ENCODE data around the gene ABCA5.
A peak's percentile ranks its signal among the peaks of the same experiment; 100 is the strongest.

The ABCA5 gene

DNA sequence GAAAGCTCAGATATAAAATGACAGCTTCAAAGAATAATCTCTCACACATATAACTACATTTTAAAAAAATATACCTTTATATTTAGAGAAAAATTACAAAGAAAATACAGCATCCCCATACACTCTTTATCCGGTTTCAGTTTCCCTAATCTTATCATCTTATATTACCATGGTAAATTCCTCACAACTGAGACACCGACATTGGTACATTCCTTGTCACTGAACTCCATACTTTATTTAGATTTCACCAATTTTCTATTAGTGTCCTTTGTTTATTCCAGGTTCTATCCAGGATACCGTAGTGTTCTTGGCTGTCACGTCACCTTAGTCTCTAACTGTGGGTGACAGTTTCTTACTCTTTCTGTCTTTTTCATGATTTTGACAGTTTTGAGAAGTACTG, 76.3 kb downstream of the ABCA5 start:
- no peak for DNase-seq (ENCODE audit: low spot score)

DNA sequence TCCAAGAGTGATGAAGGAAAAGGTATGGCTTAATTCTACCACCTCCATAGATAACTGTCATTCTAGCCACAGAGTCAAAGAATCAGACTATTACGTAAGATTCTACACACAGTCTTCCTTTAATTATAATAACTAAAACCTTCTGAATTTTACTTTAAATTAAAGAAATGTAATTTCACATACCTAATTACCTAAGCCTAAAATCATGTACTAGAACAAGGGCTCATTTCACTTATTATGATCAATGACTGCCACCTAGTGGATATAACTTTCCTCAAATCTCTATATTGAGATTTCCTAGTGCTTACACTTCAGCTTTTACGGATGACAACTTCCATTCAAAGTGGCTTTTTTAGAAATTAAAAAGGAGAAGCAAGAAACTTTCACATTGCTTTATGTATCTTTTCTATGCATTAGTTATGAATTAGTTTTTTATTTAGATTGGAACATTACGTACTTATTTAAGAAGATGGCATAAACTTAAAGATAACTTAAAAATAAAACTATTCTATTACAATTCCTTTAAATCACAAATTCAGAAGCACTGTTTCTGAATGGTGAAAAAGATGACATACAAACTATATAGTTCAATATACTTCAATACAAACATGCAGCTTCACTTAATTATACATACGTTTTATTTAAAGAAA, 80.1 kb downstream of the ABCA5 start:
- peak; percentile 40 for DNase-seq (ENCODE audit: low spot score)

DNA sequence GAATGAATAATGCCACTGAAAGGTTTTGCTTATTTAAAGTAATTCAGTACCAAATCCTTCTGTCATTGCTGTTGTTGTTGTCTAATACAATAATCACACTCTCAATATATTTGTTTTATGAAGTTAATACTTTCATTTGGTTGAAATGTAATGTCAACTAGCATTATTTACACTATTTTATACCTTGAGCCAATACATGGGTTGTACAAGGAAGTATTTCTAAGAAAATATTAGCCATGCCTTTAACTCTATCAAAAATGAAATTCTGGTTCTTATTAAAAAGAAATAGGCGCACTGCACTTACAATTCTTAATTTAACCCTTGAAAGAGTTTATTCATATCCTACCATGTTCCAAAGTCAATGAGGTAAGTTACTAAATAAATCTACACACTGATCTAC, 80.7 kb downstream of the ABCA5 start:
- DNase-seq (ENCODE audit: low spot score), result no peak

DNA sequence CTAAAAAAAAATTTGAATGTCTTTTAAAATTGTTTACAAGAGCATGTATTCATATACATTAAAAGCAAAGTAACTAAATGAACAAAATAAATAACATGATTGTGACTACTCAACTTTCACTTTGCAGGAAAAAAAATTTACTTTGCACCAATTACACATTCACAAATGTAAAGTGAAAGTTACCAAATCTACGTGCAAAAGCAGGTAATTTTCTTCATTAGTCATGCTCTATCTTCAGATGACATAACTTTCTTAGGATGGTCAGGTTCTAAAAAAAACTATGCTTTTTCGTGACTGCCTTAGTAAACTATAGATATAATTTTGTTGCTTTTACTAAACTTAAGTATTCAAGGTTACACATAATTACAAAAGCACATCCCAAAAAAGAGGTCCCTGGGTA, 81.3 kb downstream of the ABCA5 start:
- DNase-seq (ENCODE audit: low spot score), result no peak

DNA sequence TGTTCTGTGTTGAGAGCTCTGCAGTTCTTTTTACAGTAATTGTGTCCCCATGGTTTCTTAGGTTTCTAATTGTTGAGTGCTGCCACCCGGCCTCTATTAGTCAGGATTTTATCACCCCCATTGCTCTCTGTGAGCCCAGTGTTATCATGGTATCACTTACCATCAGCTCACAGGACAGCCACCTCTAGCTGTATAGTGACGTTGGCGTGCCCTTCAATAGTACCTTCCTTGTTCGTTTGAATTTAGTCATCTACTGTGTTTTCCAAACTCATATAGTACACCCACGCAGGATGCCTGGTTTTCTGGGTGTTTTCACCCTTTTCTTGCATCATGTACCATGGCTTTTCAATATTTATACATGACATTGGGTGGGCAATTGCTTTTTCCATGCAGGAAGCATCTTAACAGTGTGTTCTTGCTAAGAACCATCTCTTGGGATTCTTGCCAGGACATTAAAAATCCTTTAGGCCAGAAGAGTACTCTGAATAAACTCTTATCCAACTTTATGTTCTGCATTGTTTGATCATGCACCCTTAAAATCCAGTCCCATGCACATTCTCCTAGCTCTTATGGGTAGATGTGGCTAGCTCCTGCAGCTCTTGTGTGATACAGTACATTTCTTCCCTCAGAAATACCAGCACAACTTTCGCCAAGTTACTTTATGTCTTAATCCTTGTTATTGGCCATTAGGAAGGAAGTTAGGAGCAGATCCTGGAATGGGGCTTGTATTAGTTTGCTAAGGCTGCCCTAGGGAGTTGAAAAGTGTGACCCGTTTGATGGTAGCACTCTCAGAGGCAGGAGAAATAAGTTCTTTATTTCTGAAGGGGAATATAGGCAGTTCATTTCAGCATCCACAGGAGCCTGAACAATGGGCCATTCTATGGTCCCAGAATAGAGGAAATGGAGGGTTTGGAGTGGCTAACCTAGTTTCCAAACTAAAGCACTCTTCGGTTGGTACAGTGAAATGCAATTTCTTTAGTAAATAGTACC, 87.0 kb downstream of the ABCA5 start:
- no peak for DNase-seq (ENCODE audit: low spot score)

DNA sequence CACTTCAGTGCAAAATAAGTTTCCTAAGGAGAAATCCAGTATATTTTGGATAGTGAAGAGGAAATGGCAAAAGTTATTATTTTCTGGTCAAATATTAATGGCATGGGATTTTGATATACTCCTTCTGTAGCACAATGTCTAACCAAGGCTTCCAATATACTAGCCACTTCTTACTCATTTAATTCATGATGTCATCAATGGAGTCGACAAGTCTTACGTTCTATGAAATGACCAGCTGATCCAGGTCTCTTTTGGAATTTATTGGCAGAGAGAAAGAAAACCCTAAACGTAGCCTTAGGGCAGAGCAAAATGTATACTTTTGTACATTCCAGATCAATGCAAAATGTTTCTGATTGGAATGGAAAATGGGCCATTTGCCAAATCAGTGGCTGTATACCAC, 90.0 kb downstream of the ABCA5 start:
- no peak for DNase-seq (ENCODE audit: low spot score)

DNA sequence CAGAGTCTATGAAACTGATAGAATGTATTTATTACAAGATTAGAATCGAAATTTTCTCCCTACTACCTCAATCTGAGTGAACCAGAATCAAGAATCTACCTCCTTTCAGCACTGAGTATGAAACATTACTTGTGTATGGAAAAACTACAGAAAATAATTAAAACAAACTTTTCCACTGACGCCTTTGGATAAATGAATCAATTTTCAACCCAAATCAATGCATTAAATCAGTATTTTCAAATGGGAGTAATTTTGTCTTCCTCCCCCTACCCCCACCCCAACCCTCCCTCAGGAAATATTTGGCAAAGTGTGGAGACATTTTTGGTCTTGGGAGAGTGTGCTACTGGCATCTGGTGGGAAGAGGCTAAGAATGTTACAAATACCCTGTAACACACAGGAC, 90.5 kb downstream of the ABCA5 start:
- DNase-seq (ENCODE audit: low spot score), result no peak

DNA sequence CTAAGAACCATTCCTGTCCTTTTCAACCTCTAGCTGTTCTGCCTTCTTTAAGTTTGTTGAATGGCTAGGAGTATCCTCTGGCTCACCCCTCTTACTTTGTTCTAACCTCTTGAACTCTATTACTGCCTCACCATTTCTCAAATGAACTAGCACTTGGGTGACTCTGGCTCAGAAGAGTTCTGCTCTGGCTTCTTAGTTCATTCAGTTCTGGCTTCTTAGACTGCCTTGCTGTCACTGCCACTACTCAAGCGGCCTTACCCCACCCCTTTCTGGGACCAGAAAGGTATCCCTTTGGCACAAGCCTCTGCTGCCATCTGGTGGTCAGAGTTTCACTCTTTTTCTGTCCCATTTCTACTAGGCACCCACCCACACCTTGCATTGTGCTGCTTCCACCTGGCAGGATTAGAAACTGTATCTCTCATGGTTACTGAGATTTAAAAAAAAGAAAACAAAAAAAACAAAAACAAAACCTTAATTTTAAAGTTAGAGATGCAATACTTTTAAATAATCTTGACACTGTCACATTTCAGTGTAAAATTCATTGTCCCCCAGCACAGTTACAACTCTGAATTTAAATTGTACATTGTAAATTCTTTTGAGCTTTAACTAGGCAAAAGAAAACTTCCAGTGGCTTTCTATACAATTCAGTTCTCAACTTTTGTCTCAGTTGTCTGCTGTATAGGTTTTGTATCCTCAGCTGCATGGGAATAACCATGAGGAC, 91.4 kb downstream of the ABCA5 start:
- peak; percentile 71 for DNase-seq (ENCODE audit: low spot score)

DNA sequence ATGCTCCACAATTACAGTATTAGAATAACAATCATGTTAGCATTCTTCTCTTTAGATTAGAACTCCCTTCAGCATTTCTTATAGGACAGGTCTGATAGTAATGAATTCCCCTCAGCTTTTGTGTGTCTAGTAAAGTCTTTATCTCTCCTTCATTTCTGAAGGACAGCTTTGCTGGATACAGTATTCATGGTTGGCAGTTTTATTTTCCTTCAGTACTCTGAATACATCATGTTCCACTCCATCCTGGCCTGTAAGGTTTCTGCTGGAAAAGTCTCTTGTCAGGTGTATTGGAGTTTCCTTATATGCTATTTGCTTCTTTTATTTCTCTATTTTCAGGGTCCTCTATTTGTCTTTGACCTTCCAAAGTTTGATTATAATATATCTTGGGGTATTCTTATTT, 94.3 kb downstream of the ABCA5 start:
- DNase-seq (ENCODE audit: low spot score), result no peak

DNA sequence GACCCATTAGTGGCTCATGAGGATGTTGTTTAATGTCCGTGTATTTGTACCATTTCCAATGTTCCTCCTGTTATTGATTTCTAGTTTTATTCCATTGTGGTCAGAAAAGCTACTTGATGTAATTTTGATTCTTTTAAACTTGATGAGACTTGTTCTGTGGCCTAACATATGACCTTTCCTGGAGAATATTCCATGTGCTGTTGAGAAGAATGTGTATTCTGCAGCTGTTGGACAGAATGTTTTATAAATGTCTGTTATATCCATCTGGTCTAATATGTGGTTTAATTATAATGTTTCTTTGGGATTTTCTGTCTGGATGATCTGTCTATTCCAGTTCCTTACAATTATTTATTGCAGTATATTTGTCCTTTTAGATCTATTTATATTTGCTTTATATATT, 95.4 kb downstream of the ABCA5 start:
- no peak for DNase-seq (ENCODE audit: low spot score)

DNA sequence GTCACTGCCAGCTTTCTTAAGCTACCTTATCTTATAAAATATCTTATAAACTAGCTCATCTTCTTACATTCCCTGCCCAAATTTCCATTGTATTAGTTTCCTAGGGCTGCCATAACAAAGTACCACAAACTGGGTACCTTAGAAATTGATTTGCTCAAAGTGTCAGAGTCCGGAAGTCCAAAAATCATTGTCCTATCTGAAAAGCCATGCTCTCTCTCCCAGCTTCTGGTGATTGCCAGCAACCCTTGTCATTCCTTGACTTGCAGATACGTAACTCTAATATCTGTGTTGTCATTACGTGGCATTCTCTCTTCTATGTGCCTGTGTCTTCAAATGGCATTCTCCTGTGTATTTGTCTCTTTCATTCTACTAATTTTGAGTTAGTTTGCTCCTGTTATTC, 96.0 kb downstream of the ABCA5 start:
- DNase-seq (ENCODE audit: low spot score), result no peak

DNA sequence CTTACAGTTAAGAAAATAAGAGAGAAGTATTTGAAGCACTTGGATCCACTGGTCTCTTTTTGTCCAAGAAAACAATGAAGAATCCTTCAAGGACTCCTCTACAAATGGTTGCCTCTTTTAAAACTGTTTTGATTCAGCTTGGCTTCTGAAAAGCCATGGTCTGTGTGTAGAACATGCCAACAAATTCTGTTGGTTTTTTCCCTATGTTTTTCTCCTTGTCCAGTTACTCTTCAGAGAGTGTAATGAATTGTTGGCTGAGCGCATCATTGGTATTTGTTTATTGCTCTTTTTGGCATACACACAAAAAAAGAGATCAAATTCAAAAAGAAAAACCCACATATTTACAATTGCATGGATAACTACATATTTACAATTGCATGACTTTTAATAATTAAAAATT, 98.4 kb downstream of the ABCA5 start, which contains the start of gene ABCA10:
ABCA10 (minus strand) TSS at position 249 of the 400 bp plus-strand sequence. CDS start 3,466 bp downstream, outside the sequence.
- no peak for DNase-seq (ENCODE audit: low spot score)

DNA sequence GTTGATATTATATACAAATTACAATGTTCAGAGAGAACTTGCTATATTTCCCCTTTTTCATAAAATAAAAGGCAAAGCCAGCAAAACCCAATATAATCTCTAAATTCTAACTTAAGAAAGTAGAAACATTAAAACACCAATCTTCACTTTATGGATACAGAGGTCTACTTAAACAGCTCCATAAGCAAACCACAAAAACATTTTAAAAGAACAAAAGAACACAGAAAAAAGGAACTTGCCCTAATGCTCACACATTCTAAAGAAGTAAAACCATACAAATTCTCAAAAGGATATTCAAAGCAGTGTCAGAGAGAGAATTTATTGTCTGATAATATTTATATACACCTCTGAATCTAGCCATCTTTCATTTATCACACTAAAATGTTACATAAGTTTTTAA, 98.9 kb downstream of the ABCA5 start:
- DNase-seq (ENCODE audit: low spot score), result no peak

DNA sequence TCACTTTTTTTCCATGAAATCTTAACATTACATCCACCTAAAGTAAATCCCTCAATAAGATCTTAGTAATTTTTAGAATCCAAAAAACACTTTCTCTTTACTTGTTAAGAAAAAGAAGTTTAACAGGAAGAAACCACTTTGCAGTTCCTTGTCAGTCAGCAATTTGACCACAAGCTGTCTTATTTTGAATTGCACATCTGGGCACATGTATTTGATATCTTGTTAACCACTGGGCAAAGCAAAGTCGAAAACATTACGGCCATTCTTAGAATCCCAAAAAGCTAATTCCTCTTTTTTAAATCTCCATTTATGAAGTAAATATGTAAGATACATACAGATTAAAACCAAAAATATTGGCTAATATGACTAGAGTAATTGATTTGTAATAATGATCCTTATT, 99.4 kb downstream of the ABCA5 start:
- no peak for DNase-seq (ENCODE audit: low spot score)

DNA sequence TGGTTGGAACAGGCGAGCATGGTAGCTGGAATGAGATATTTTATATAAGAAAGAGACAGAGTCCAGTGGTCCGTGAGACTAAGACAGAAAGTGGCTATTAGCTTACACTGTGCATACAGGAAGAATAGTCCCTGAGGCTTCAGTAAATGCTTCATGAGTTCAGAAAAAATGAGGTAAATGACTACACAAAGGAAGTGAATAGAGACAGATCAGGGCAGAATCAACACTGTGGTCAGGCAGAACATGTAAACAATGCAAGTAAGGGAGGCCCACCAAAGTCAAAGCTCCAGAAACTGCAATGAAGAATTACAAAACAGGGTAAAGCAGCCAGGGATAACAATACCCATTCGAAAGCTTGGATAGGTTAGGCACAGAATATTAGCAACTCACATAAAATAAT, 103.1 kb downstream of the ABCA5 start:
- DNase-seq (ENCODE audit: low spot score), result no peak

DNA sequence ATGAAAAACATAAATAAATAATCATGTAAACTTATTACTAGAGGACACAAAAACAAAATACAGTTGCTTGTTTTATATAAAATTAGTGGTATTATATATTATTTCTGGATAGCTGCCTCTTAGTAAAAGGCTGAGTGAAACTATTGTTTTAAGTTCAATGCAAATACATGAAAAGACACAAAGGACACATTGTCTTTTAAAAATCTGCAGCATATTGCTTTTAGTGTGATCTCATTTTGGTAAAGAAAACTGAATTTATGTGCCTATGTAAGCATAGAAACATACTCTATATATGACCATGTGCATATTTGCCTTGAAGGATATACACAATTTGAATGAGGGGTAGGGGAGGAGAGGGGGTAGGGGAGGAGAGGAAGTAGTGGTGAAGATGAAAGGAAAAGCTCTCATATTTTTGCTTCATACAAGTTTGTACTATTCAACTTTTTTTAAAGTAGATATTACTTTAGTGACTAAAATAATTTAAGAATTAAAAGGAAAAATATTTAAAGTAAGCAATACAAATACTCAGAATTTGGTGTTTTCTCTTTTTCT, 104.2 kb downstream of the ABCA5 start:
- no peak for DNase-seq (ENCODE audit: low spot score)

DNA sequence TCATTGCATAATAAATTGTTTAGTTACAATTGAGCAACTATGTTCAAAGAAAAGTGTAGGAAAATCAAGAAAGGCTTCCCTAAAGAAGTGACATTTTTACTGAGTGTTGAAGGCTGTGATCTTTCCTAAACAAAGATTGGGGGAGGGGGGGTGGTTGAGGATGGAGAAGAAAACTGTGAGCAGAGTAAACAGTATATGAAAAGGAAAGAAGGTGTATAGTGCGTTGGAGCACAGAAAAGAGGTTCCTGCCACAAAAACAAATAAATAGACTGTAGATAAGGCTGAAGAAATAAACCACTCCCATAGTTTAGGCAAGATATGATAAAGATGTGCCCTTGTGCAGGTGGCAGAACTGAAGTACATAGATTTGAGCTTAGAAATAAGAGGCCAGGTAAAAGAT, 106.8 kb downstream of the ABCA5 start:
- no peak for DNase-seq (ENCODE audit: low spot score)

DNA sequence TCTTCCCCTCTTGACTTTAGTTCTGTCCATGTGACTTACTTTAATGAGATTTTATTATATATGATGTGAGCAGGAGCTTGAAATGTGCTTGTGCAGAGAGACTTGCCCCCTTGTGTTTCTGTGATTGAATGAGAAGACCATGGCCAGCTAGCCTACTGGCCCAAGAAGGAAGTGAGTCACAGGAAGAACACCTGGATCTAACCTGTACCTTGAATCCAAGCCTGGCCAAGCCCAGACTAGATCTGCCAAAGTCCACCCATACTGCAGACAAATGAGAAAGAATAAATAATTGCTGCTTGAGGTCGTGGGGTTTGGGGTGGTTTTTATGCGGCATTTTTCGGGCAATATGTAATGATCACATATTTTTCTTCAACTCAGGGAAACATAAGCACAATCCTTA, 107.9 kb downstream of the ABCA5 start:
- no peak for DNase-seq (ENCODE audit: low spot score)

DNA sequence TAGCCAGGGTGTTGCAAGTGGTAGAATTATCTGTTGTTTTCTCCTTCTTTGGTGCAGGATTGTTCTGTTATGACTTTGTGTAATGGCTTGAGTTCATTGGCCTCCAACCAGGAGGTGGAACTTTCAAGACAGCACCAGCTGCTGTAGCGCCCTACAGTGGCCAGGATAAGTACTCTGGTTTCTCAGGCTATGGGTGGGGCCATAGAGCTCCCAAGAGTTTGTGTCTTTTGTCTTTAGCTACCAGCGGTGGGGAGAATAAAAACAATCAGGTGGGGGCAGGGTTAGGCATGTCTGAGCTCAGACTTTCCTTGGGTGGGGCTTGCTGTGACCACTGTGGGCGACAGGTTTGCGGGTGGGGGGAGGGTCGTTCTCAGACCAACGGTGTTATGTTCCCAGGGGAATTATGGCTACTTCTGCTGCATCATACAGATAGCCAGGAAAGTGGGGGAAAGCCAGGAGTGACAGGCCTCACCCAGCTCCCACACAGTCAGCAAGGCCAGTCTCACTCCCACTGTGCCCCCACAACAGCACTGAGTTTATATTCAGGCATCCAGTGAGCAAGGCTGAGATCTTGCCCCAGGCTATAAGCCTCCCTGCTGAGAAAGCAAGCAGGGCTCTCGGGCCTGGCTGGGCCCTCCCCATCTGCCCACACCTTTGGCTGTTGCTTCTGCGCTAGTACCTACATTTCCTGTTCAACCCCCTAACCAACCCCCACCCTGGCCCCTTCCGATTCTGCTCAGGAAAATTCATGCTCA, 113.7 kb downstream of the ABCA5 start:
- no peak for DNase-seq (ENCODE audit: low spot score)

DNA sequence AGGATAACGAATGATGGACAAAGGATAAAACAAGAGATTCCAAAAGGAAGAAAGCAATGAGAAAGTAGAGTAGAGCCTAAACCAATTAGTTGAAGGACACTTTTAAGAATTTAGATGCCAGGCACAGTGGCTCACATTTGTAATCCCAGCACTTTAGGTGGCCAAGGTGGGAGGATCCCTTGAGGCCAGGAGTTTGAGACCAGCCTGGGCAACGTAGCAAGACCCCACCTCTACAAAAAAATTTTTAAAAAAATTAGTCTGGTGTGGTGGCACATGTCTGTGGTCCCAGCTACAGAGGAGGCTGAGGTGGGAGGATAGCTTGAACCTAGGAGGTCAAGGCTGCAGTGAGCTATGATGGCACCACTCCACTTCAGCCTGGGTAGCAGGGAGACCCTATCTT, 118.3 kb downstream of the ABCA5 start:
- DNase-seq (ENCODE audit: low spot score), result no peak

DNA sequence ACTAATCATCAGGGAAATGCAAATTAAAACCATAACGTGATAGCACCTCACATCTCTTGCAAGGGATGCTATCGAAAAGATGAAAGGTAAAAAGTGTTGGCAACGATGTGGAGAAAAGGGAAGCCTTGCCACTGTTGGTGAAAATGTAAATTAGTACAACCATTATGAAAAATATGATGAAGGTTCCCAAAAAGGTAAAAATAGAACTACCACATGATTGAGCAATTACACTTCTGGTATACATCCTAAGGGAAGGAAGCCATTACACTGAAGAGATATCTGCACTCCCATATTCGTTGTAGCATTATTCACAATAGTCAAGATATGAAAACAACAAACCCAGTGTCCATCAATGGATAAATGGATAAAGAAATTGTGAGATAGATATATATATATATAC, 119.8 kb downstream of the ABCA5 start:
- no peak for DNase-seq (ENCODE audit: low spot score)

DNA sequence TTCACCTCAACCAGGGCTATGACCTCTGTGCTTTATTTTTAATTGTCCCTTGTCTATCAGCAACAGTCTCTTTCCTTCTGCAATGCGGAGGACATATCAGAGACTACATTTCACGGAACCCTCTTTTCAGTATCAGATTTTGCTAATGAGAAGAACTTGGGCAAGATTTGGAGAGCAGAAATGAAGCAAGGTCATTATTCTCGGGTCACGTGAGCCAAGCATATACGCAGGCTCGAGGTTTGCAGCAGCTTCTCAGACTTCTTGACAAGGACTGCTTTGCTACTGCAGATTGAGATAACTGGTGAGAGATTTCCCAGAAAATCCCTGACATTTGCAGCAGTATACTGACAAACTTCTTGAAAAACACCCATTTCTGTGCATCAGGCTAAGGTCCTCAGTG, 128.7 kb downstream of the ABCA5 start:
- no peak for DNase-seq (ENCODE audit: low spot score)
